A204.1 (cell line): ENCODE measurements around the gene LRP1.
"Not testable (repeated sequence)": the region's sequence is repeated elsewhere in the genome, so short reads cannot be mapped to it uniquely, and the experiment has no call there.

Source experiments
- FAIRE-seq: peaks from 2 replicates; lab custom pipeline; 2012; peaks lifted over from hg19 to GRCh38; lab: Jason Lieb, UNC

The LRP1 gene

DNA sequence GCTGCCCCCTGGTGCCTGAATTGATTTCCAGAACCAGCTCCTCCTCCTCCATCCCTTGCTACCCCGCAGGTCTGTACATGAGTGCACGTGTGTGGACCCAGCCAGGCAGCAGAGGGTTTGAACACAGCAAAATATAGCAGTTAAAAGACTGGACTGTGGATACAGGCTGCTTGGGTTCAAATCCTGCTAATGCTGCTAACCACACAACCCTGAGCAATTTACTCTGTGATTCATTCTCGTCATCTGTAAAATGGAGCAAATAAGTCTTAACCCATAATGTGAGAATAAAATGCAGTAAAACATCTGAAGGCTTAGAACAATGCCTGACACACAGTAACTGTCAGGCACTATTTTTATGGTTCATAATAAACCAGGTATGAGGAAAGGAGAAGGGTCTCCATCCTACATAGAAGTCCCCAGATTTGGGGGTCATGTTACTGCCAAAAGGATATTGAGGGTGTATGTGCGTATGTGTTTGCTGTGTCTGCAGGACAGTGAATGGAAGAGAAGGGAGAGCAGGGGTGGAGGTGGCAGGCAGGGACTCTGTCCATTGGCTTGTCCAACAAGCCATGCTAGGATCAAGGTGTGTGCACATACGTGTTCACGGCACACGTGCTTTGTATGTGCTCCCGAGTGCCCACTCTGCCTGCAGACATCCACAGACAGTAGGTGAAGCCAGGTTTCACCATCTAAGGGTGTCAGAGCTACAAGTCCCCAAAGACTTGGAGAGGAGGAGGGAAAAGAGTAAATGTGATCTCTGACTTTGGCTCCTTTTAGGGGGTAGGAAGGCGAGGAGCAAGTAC, 15.6 kb upstream of the LRP1 start:
- no peak for FAIRE-seq

DNA sequence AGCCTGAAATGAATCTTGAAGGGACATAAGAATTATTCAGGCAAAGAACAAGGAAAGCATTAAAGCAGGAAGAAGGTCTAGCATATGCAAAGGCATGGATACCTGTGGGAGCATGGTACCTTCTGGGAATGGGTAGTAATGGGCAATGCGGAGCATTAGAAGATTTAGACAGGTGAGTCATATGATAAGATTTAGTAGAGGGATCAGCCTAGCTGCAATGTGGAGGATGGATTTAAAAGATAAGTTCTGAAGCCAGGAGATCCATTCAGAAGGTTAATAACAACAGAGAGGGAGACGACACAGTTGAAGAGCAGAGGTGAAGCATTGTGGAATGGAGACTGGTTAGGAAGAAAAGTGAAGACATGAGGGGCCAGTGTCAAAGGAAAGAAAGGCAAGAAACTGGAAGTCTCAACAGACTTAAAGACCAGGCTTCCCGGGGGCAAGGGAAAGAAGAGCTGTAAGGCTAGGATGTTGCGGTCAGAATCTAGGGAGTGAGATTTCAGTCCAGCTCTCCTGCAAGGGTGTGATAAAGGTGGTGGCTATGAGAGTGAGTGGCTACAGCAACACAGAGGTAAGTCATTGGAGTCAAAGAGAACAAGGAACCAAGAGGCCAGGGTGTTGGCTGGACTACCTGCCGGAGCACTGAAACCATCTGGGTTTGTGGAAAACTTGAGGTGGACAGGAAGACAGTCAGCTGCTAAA, 11.6 kb upstream of the LRP1 start:
- FAIRE-seq: no peak

DNA sequence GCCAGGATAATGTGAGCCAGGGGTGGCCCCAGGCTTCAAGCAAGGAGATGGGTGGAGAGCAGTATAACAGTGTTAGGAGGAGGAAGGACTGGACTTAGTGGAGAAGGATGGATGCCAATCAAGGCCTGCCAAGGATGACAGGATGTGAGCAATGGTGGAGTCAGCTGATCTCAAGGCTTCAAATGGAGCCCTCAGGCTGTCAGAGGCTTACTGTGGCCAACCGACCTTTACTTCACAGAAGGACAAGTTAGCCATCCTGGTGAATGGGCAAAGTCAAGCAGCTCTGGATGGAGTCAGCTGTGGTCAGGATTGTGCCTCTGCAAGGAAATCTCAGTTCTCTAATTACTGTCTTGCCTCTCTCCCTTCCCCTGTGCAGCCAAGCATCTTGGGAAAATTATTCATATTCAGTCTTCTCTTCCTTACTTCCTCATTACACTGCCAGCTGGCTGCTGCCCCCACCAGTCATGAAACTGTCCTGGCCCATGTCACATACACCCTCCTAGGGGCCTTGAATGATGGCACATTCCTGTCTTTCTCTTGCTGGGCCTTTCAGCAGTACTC, 9.5 kb upstream of the LRP1 start:
- FAIRE-seq: no peak

DNA sequence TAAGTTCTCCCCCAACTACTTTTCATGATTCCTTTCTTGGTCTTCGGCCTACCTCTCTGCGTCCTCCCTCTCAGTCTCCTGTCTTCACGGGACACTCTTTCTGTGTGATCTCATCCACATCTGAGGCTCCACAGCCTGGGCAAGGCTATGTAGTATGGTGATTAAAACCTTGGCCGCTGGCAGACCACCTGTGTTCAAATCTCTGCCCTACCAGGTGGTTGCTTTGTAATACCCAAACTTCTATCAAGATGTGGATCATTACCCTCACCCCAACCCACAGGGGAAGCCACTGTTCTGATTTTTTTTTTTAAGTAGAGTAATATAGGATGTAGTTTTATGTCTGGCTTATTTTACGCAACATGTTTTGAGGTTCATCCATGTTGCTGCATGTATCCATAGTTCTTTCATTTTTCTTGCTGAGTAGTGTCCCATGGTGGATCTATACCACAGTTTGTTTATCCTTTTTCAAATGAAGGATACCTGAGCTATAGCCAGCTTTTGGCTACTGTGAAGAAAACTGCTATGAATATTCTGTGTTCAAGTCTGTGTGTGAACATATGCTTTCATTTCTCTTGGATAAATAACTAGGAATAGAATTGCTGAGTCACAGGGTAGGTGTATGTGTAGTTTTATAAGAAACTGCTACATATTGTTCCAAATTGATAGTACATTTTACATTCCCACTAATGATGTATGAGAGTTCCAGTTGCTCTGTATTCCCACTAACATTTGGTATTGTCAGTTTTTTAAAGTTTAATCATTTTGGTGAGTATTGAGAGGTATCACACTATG, 8.8 kb upstream of the LRP1 start:
- no peak for FAIRE-seq

DNA sequence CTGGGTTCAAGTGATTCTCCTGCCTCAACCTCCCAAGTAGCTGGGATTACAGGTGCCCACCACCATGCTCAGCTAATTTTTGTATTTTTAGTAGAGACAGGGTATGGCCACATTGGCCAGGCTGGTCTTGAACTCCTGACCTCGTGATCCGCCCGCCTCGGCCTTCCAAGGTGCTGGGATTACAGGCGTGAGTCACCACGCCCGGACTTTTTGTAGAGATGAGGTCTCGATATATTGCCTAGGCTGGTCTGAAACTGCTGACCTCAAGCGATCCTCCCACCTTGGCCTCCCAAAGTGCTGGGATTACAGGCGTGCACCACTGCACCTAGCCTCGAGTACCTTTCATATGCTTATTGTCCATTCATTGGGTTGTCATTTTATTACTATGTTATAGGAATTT, 7.6 kb upstream of the LRP1 start:
- not testable (repeated sequence) for FAIRE-seq

DNA sequence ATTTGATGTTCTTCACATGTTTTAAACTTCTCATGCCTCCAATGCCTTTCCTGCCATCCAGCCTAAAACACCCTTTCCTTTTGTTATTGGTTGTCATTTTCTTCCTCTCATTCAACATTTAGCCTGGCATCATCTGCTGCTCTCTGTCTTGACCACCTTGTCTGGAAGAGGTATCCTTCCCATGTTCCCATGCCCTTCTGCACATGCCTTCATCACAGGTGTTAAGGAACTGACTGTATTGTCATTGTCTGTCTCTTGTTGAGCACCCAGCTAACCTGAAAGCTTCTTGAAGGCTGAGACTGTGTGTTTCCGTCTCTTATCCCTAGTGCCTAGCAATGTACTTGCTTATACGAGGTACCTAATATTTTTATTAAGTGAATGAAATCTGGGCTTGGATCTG, 4.5 kb upstream of the LRP1 start:
- no peak for FAIRE-seq

DNA sequence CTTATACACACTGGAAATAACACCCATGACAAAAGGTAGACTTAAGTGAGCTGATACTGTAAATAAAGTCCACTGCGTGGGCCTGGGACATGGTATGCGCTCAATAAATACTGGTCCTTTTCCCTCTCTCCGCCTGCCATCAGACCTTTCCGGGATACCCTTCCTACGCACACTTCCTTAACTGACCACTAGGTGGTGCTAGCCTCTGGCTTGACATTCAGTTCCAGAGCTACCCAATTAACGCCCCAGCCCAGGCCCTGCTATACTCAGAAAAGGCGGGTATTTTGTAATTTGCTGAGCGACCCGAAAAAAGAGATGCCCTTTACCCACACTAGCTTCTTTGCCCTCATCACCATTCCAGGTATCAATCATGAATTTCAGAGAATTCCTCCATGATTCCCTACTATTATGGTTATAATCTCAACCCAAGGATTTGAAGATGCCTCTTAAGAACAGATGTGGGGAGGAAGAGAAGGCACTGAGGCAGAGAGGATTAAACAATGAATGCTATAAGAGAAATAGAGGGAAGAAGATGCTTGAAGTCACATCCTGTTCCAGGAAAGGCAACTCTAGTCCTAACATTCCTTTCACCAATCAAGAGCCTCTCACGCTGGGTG, 3.9 kb upstream of the LRP1 start:
- FAIRE-seq: no peak

DNA sequence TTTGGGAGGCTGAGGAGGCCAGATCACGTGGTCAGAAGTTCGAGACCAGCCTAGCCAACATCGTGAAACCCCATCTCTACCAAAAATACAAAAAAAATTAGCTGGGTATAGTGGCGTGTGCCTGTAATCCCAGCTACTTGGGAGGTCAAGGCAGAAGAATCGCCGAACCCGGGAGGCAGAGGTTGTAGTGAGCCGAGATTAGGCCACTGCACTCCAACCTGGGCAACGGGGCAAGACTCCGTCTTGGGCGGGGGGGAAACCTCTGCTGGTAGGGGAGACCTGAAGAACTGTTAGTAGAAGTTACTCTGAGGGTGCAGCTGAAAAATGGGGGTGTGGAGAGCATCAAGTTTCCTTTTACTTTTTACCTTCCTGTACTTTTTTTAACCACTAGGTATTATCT, 2.2 kb upstream of the LRP1 start:
- FAIRE-seq: no peak

DNA sequence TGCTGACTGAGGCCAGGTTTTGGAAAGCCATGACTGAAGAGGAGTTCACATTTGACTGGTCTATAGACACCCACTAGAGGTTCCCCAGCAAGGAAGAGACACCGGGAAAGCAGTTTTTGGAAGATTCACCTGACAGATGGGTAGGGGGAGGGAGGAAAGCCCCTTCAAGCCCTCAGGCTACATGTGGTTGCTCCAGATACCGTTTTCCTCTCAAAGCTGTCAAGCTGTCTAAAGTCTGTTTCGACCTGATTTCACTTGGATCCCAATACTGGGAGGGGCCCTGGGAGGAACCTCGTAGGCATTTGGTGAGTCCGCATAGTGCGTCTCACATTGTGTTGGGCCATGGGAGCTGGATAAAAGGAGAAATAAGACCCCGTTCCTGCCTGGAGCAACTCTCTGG, 1.7 kb upstream of the LRP1 start:
- no peak for FAIRE-seq

DNA sequence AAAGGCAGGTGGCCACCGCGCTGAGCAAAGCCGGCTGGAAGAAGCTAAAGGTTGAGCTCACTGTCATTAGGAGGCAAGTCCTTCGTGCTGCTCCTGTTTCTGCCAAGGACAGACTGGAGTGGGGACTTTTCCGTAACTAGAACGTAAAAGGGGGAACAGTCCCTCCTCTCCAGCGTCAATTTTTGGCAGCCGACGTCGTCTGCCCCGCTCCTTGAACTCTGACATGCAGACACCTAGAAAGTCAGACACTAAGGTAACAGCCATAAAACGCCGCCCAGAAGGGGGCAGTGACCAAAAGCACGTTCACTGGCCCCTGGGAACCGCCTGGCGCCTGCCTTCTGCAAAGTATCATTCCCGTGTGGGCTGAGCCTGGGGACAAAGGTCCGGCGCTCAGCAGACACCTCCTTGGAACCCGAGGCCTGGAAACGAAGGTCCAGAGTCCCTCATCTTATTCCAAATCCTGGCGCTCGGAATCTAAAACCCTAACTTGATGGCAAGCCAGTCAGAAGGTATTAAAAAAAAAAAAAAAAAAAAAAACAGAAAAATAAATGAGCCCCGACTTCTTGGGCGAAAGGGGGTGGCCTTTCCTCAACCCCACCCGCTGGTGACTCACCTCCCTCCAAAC, 1.1 kb upstream of the LRP1 start:
- no peak for FAIRE-seq

DNA sequence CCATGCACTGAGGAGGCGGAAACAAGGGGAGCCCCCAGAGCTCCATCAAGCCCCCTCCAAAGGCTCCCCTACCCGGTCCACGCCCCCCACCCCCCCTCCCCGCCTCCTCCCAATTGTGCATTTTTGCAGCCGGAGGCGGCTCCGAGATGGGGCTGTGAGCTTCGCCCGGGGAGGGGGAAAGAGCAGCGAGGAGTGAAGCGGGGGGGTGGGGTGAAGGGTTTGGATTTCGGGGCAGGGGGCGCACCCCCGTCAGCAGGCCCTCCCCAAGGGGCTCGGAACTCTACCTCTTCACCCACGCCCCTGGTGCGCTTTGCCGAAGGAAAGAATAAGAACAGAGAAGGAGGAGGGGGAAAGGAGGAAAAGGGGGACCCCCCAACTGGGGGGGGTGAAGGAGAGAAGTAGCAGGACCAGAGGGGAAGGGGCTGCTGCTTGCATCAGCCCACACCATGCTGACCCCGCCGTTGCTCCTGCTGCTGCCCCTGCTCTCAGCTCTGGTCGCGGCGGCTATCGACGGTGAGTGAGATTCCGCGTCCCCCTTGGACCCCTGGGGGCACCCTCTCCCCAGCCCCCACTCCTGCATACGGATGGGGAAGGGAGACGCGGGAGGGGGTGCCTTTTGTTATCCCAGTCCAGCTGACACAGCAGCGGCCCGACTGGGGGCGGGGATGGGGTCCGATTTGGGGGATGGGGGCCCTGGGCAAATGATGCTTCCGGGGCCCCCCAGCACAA, 400 bp downstream of the LRP1 start:
- no peak for FAIRE-seq

DNA sequence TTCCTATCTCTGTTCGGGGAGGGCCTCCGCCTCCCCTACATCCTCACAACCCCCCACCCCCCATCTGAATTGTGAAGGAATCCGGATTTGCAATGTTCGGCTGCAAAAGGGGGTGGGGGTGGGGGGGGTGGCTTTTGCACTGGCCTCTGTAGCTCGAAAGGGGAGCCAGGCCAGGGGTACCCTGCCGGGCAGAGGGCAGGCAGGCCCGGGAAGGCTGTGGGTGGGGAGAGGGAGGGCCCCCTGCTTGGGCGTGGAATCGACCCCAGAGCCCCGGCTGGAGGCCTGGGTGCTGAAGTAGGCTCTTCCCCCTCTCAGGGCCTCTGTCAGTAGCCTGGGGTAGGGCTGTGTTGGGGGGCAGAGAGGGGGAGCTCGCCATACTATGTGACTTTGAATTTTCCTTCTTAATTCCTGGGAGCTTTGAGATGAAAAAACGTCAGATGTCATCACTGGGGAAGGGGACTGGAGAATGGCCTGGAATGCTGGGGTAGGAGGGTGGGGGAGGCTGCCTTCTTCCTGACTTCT, 1.1 kb downstream of the LRP1 start:
- FAIRE-seq: no peak

DNA sequence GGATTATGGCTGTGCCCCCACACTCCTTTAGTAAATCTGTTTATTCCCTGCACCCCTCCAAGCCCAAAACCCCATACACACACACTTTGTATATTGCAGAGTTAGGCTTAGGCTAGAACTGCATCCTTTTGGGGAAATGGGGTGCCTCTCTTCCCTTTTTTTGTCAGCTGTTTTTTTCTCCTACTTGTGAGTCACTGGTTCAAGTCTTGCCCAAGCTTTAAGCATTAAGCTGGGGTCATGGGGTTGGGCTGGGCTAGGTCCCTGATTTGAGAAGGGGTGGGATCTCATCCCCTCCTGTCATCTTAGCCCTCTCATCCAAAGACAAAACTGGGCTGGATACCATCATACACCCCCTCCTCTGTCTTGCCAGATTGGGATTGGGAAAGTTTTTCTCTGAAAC, 1.6 kb downstream of the LRP1 start:
- no peak for FAIRE-seq

DNA sequence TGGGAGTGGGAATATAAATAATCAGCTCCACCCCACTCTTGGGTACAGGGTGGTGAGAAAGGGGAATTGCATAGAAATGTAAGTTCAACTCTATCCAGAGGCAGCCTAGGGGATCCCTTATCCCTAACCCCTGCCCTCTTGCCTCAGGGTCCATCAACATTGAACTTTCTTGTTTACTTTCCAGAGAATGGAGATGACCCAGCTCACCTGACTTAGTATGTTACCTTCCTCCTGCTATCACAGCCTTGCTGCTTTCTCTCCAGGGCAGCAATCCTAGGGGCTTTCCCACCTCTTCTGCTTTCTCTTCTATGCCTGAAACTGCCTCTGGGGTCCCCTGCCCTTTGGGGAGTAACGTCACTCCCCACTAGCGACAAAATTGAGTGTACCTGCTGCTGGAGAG, 2.7 kb downstream of the LRP1 start:
- FAIRE-seq: no peak

DNA sequence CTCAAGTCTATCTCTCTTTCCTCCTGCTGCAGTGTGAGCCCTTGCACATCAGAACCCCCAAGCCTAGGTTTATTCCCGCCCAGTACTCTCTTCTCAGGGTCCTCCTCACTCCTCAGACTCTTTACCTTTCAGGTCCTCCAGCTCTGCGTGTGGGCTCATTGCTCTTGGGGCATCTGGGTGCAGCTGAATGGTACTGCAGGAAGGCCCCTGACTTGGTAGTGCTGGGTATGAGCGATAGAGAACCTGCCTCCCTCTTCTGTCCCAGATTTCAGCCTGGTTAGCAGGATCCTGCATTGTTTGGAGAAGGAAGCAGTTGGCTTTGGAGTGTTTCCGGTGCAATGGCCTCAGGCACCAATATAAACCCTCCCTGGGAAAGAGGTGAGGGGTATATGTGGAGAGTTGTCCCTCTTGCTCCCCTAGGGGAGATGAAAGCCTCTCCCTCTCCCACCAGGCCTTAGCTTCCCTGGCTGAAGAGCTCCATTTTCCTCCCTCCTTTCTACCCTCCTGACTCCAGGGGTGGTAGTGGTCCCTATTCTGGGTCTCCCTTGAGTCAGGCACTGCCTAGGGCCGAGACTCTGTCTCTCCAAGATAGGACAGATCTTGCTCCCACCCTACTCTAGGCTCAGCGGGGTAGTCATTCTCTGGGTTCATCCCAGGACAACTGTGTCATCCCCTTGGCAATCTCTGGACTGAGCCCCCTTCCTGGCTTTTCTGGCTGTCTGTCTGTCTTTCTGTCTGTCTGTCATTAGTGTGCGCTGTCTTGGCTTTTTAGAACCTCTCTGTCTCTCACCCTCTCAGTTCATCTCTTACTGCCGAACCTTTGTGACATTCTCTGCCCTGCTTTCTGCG, 3.8 kb downstream of the LRP1 start:
- no peak for FAIRE-seq

DNA sequence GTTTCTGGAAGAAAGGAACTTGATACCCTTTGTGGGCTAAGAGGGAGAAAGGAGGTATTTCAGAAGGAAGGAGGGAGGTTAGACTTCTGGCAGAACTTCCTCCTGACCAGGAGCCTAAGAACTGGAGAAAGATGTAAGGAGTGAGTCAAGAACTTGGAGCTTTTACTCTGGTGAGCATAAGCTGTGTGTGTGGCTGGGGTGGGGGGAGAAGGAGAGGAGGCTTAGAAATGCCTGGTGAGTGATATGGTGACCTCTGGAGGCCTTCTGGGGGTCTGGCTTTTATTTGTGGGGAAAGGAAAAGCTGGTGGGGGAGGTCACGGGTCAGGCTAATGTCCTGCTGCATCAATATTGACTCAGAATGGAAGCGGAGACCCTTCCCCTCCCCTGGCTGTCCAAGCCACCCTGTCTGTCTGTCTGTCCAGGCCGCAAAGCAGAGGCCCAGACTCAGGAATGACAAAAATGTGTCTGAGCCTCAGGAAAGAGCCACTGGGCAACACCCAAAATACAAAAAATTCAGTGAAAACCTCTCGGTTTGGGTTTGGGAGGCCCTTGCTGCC, 4.8 kb downstream of the LRP1 start:
- FAIRE-seq: no peak

DNA sequence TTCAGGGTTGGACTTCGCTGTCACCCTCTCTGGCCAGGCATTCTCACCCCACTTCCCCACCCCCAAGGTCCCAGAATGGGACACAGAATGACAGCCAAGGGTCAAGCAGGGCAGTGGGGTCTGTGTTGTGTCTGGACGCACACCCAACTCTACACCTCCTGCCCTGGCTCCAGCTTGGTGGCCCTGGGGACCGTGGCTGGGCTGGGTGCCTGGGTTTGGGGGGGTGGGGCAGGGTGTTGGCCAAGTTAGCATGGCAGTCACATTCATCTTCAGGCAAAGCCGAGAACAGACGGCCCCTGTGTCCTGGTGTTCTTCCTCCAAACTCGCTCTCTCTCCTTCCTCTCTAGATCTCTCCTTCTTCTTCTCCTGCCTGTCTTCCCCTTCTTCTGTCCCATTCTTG, 5.6 kb downstream of the LRP1 start:
- no peak for FAIRE-seq

DNA sequence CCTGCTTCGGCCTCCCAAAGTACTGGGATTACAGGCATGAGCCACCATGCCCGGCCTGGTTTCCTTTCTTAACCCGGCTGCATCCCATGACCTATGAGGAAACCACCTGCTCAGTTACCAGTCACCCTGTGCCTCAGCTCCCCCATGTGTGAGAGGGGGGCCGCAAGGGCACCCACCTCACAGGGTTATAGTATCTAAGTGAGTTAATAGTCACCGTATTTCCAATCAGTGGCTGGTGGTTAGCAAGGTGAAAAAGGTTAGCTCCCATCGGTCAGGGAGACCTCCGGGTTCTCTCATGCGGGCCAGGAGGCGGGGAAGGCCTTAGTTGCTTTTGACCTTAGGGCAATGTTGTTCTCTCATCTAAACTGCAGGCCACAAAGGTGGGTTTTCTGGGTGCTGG, 6.7 kb downstream of the LRP1 start:
- no peak for FAIRE-seq

DNA sequence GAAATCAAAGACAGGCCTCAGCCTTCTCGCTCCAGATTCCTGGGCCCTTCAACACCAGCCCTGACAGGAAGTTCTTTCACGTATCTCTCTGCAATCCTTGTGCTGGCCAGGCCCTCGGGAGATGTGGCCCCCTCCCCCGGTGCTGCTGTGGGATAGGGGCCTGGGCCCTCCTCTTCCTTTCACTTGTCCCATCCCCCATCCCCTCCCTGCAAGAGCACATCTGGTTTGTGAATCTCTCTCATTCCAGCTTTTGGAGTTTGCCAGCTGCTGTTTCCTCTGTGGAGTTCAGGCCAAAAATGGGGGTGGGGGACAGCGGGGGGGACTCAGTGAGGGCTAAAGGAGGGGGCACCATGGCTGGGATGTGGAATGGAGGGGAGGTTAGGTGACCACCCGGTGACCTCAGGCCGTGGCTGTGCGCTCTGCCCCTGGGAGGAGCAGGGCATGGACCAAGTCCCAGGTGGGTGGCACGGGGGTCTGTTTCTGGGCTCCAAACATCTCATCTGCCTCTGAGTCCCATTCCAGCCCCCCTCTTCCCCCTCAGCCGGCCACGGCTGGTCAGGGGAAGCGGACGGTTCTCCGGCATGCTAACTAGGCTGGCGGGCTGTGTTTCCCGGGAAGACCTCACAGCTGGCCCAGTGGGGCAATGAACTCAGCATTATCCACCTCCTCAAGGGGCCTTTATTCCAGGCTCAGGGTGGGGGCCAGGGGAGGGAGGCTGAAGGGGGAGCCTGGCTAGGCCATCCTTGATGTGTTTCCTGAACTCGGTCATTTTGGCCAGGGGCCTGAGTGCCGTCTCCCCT, 7.4 kb downstream of the LRP1 start:
- no peak for FAIRE-seq
